Neural crest cell (in vitro differentiated cells): ENCODE results near the gene RGS14. TPM values are rescaled to one million over a fixed set of nuclear protein-coding genes. Genes with fewer than 3 reads are reported as not detected.

Experiments used
- DNase-seq: peaks from one replicate; pipeline ENCODE4 v3.0.0; 2021; ENCODE audit warnings: low read depth, mixed read lengths, low spot score
- H3K27ac Mint-ChIP-seq: one replicate; pipeline ENCODE4 v1.8.0; 2021; ENCODE audit warnings: mild to moderate bottlenecking, mixed read lengths; ENCODE audit not compliant: unreplicated experiment
- H3K27me3 Mint-ChIP-seq: 2 replicates; pipeline ENCODE4 v1.8.0; 2021; ENCODE audit warnings: low read depth, mild to moderate bottlenecking, mixed read lengths
- H3K36me3 Mint-ChIP-seq: 2 replicates; pipeline ENCODE4 v1.8.0; 2021; ENCODE audit warnings: low read depth, mild to moderate bottlenecking, mixed read lengths
- H3K4me1 Mint-ChIP-seq: 2 replicates; pipeline ENCODE4 v1.8.0; 2021; ENCODE audit warnings: mixed read lengths
- H3K4me3 Mint-ChIP-seq: one replicate; pipeline ENCODE4 v1.8.0; 2021; ENCODE audit warnings: mild to moderate bottlenecking, mixed read lengths
- H3K9me3 Mint-ChIP-seq: 2 replicates; pipeline ENCODE4 v1.8.0; 2021; ENCODE audit warnings: mixed read lengths
- CTCF ChIP-seq: fragments of 200-600 bp; sonication (generic); conservative IDR thresholded peaks from 2 replicates; pipeline ENCODE4 v1.5.0; 2021; ENCODE audit warnings: antibody characterized with exemption, mild to moderate bottlenecking
- total RNA-seq: library from RNA; stranded (reverse); gene quantifications from 2 replicates; pipeline ENCODE4 v1.2.1, GENCODE V29; 2021

RGS14 gene
- total RNA-seq, 1 donor from 2014 or later: 12.3 TPM

GRCh38 chr5:177385720-177386119, 28.0 kb downstream of the RGS14 start:
- Mint-ChIP-seq H3K4me3 (no peak overlapping the region), H3K4me1 (peaks cover 30% of the 10 kb centered on the region), H3K27ac (no peak overlapping the region), H3K9me3 (no peaks in the 10 kb centered on the region), H3K36me3 (no peaks in the 10 kb centered on the region), H3K27me3 (peaks cover 9% of the 10 kb centered on the region)
- no peak for DNase-seq
- TF ChIP-seq CTCF: no peak

- DNase-seq: no peak
- Mint-ChIP-seq H3K27ac (no peak overlapping the region), H3K4me3 (no peak overlapping the region), H3K4me1 (peaks cover 31% of the 10 kb centered on the region), H3K9me3 (no peaks in the 10 kb centered on the region), H3K27me3 (peaks cover 9% of the 10 kb centered on the region), H3K36me3 (no peaks in the 10 kb centered on the region)
- no peak for TF ChIP-seq CTCF
These were observed 28.8 kb downstream of the RGS14 start for GRCh38 chr5:177386542-177386941.

GRCh38 chr5:177387405-177387804, 29.7 kb downstream of the RGS14 start:
- peaks cover 9% of the 10 kb centered on the region for H3K27me3 Mint-ChIP-seq
- TF ChIP-seq CTCF: no peak
- H3K9me3 Mint-ChIP-seq: no peaks in the 10 kb centered on the region
- H3K36me3 Mint-ChIP-seq: no peaks in the 10 kb centered on the region
- no peak overlapping the region for H3K27ac Mint-ChIP-seq
- peaks cover 31% of the 10 kb centered on the region for H3K4me1 Mint-ChIP-seq
- no peak overlapping the region for H3K4me3 Mint-ChIP-seq
- no peak for DNase-seq

- Mint-ChIP-seq H3K27me3 (peaks cover 4% of the 10 kb centered on the region), H3K27ac (no peak overlapping the region), H3K4me1 (peaks cover 34% of the 10 kb centered on the region), H3K36me3 (no peaks in the 10 kb centered on the region), H3K9me3 (no peaks in the 10 kb centered on the region), H3K4me3 (no peak overlapping the region)
- no peak for DNase-seq
- no peak for TF ChIP-seq CTCF
These were observed 30.9 kb downstream of the RGS14 start for GRCh38 chr5:177388521-177389052.

- H3K4me3 Mint-ChIP-seq: peak overlapping the region; percentile 0
These were observed 31.8 kb downstream of the RGS14 start for GRCh38 chr5:177389241-177390169.

More at GRCh38 chr5:177389241-177390169, 31.8 kb downstream of the RGS14 start:
- peaks cover 3% of the 10 kb centered on the region for H3K27me3 Mint-ChIP-seq
- H3K4me1 Mint-ChIP-seq: peaks cover 34% of the 10 kb centered on the region
- H3K27ac Mint-ChIP-seq: peak overlapping the region; percentile 72
- H3K9me3 Mint-ChIP-seq: no peaks in the 10 kb centered on the region
- no peak for TF ChIP-seq CTCF
- peak; percentile 23 for DNase-seq
- no peaks in the 10 kb centered on the region for H3K36me3 Mint-ChIP-seq
